Omental fat pad (tissue), 4 donors: ENCODE data around the gene FANCE. TPM values are rescaled to one million over a fixed set of nuclear protein-coding genes. Genes with fewer than 3 reads are reported as not detected.

Source experiments
- ATAC-seq: fragments of 150-250 bp; one replicate; pipeline ENCODE4 v1.9.1; 2016; ENCODE audit warnings: mild to moderate bottlenecking, moderate library complexity; ENCODE audit not compliant: low FRiP score
- DNase-seq: peaks from one replicate; pipeline ENCODE4 v3.0.0-alpha.2; 2019; ENCODE audit warnings: low spot score
- CTCF ChIP-seq, 3 donors: fragments of 450-650 bp; IDR thresholded peaks; one replicate each; pipeline ENCODE4 v1.5.1; 2016 to 2017; ENCODE audit warnings: antibody characterized with exemption in 3 of 3, mild to moderate bottlenecking in 3 of 3, moderate library complexity in 2 of 3
- total RNA-seq, 4 donors: library from RNA; depleted of rRNA; stranded (reverse); fragments of >200 nt; gene quantifications; one replicate each; pipeline ENCODE4 v1.1.0, GENCODE V29; 2016

Gene FANCE
- total RNA-seq, 4 donors from 2014 or later = 1.9 to 9.6 (median 5.4) TPM

- DNase-seq = no peak
- ATAC-seq = no peak
- TF ChIP-seq CTCF (IDR thresholded peaks at IDR 0.05) = no peak
Observed at GRCh38 chr6:35498422-35499067, 46.4 kb downstream of the FANCE start.

DNA sequence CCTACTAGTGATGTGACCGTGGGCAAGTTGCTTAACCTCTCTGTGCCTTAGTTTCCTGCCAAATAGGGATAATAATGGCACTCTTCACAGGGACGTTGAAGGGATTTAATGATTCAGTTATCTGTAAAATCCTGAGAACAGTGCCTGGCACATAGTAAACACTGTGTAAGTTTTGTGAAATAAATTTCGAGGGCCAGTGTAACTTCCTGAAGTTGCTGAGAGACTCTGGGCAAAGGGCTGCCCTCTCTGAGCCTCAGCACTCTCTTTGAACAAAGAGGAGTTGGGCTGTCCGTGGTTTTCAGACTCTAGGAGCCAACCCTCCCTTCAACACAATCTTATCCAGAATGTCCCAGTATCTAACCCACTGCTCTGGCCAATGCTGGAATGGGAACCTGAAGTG, 47.2 kb downstream of the FANCE start:
- no peak for ATAC-seq
- DNase-seq = no peak
- TF ChIP-seq CTCF (IDR thresholded peaks at IDR 0.05) = no peak

GRCh38 chr6:35500782-35501181, 48.6 kb downstream of the FANCE start:
- ATAC-seq (no peak), DNase-seq (no peak)
- TF ChIP-seq CTCF (IDR thresholded peaks at IDR 0.05) = no peak

- DNase-seq (no peak), ATAC-seq (no peak)
- no peak for TF ChIP-seq CTCF (IDR thresholded peaks at IDR 0.05)
Observed at GRCh38 chr6:35501784-35502183, 49.6 kb downstream of the FANCE start.

- no peak for TF ChIP-seq CTCF (IDR thresholded peaks at IDR 0.05)
- ATAC-seq (no peak), DNase-seq (no peak)
Observed at GRCh38 chr6:35503534-35503933, 51.4 kb downstream of the FANCE start.

GRCh38 chr6:35505999-35506412, 53.9 kb downstream of the FANCE start:
- no peak for TF ChIP-seq CTCF (IDR thresholded peaks at IDR 0.05)
- DNase-seq (no peak), ATAC-seq (no peak)

DNA sequence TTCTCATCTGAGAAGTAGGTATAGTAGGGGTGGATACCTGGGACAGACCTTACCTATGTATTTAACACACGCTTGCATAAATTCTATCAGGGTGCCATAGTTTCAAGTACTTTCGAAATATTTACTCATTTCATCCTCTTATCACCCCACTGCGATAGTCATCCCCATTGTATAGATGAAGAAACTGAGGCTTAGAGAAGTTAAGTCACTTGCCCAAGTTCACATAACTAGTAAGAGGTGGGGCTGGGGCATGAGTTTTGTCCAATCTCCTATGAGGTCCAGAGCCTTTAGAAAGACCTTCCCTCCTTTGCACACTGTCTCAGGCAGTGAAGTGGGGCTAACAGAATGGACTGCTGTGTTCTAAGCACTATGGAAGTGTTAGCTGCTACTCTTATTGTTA, 54.4 kb downstream of the FANCE start:
- DNase-seq = no peak
- TF ChIP-seq CTCF (IDR thresholded peaks at IDR 0.05) = no peak
- no peak for ATAC-seq
